ENCODE data around the gene FAM181A. TPM values are rescaled to one million over a fixed set of nuclear protein-coding genes. Genes with fewer than 3 reads are reported as not detected.

Gene FAM181A
- total and polyA plus RNA-seq, 2 of the 4 experiments (the other 2 are of a cell fraction) = not detected

DNA sequence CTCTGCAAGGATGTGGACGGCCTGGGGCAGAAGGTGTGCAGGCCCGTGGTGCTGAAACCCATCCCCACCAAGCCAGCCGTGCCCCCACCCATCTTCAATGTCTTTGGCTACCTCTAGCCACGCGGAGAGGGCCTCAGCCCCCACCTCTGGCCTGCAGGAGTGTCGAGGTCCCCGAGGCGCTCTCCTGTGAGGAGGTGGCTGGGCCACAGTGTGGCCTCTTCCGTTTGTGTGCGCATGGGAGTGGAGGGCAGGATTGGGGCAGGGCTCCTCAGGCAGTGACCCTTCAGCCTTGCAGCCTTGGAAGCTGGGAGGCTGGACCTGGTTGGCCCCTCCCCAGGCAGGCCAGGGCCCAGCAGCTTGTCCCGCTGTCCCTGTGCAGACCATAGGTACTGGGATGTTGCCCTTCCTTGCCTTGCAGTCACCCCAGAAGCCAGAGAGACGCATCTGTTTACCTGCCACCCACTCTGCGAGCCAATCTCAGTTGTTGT, 1.9 kb downstream of the FAM181A start:
- dilution Hi-C loops (cut with HindIII; ENCODE audit: low sequenced_read_pairs, unreplicated experiment) = no loop called here
- H3K9me1 ChIP-seq (ENCODE audit: insufficient read depth, low read length) = no peaks in the 10 kb centered on the region
- H2AFZ ChIP-seq (replicated peaks; ENCODE audit: low read length, poor library complexity) = no peak overlapping the region
- BruUV-seq (replicated peaks) = no TSS peak
- no peak overlapping the region for H2BK20ac ChIP-seq (ENCODE audit: low read depth, low read length)
- no peak overlapping the region for H3K14ac ChIP-seq (replicated peaks; ENCODE audit: low read depth, low read length)
- H3K79me1 ChIP-seq (ENCODE audit: low read depth in 1 of 2, low read length in 2 of 2) = no peaks in the 10 kb centered on the region
- DNase-seq = no peak
- no peak overlapping the region for H4K8ac ChIP-seq (ENCODE audit: low read depth in 2 of 2, low read length in 2 of 2)
- no peak overlapping the region for H3K56ac ChIP-seq (ENCODE audit: extremely low read depth, insufficient read depth, low read length)
- H4K5ac ChIP-seq (ENCODE audit: low read depth, low read length) = no peak overlapping the region
- H2BK5ac ChIP-seq (ENCODE audit: low read depth, low read length, poor library complexity, severe bottlenecking) = no peak overlapping the region
- POLR2A ChIA-PET (ENCODE audit: unreplicated experiment) = no interaction called here
- no peaks in the 10 kb centered on the region for H4K20me1 ChIP-seq (ENCODE audit: insufficient read depth, low read length)
- H3K4me3 ChIP-seq (ENCODE audit: insufficient read depth, low read depth, low read length) = no peak overlapping the region
- no peak overlapping the region for H3K9ac ChIP-seq (ENCODE audit: low read depth, low read length)
- no peak overlapping the region for H2BK15ac ChIP-seq (ENCODE audit: low read depth, low read length)
- no peak overlapping the region for H3K4ac ChIP-seq (ENCODE audit: low read depth, low read length)
- no peak overlapping the region for H2AK5ac ChIP-seq (ENCODE audit: low read depth, low read length)
- H3K4me2 ChIP-seq (ENCODE audit: low read depth, low read length) = no peak overlapping the region
- no peak overlapping the region for H4K91ac ChIP-seq (ENCODE audit: insufficient read depth, low read depth, low read length)
- no peak overlapping the region for H2BK120ac ChIP-seq (ENCODE audit: low read depth, low read length)
- H3K36me3 ChIP-seq (ENCODE audit: control insufficient read depth, insufficient read depth, low read length) = no peaks in the 10 kb centered on the region
- H3K4me1 ChIP-seq (ENCODE audit: control insufficient read depth, insufficient read depth, low read length) = no peaks in the 10 kb centered on the region
- no peaks in the 10 kb centered on the region for H3K9me3 ChIP-seq (ENCODE audit: control insufficient read depth, insufficient read depth, low read length)
- CTCF ChIA-PET = no interaction called here
- in situ Hi-C loops (cut with MboI; ENCODE audit: low sequenced_read_pairs) = no loop called here
- no CpG with 5 or more reads among the region's 13 CpGs for WGBS, 2 experiments (ENCODE audit: extremely low coverage in 2 of 2, insufficient read length in 1 of 2)
- H3K18ac ChIP-seq (ENCODE audit: low read depth, low read length) = no peak overlapping the region
- TF ChIP-seq NFE2L2 (IDR thresholded peaks at IDR 0.05; ENCODE audit: low read depth, low read length) = no peak
- TF ChIP-seq MAFK (IDR thresholded peaks at IDR 0.05; ENCODE audit: low read depth, low read length) = no peak
- TF ChIP-seq, protein P1, sequence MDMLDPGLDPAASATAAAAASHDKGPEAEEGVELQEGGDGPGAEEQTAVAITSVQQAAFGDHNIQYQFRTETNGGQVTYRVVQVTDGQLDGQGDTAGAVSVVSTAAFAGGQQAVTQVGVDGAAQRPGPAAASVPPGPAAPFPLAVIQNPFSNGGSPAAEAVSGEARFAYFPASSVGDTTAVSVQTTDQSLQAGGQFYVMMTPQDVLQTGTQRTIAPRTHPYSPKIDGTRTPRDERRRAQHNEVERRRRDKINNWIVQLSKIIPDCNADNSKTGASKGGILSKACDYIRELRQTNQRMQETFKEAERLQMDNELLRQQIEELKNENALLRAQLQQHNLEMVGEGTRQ (IDR thresholded peaks at IDR 0.05; ENCODE audit: low read depth, low read length) = no peak
- TF ChIP-seq CEBPB (IDR thresholded peaks at IDR 0.05; ENCODE audit: low read depth, low read length) = no peak
- no peak for TF ChIP-seq CHD1 (IDR thresholded peaks at IDR 0.05; ENCODE audit: low read depth, low read length)
- no peak for TF ChIP-seq RFX5 (IDR thresholded peaks at IDR 0.05; ENCODE audit: low read depth, low read length)
- no peak for TF ChIP-seq MAZ (IDR thresholded peaks at IDR 0.05; ENCODE audit: borderline replicate concordance, low read depth, low read length)
- H3K27me3 ChIP-seq (ENCODE audit: control insufficient read depth, insufficient read depth, low read length) = peaks cover 23% of the 10 kb centered on the region
- no peak for ATAC-seq (ENCODE audit: low read depth)
- no peak overlapping the region for H2AK9ac ChIP-seq (replicated peaks; ENCODE audit: low read depth, low read length, poor library complexity)
- intact Hi-C loops (cut with micrococcal nuclease) = no loop called here
- H3K27ac ChIP-seq (ENCODE audit: insufficient read depth, low read length) = no peak overlapping the region
- H3K23ac ChIP-seq (ENCODE audit: low read depth, low read length) = no peak overlapping the region
